ENCODE measurements around the gene SNAP23.

DNA sequence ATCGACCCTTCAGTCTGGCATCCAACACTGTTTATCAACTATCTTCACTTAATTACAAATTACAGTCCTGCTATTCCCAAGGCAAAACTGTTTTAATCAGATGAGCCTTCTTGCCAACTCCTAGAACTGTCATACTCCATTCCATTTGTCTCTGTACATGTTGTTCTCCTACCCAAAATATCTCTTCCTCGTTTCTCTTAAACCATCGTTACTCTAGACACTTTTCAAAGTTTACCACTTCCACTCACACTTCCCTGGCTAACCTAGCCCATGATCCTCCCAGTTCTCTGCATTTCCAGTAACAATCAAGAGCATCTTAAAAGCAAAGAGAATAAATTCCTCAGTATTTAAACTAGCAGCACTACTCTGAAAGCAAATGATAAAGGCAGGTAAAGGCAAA lies 24.4 kb upstream of the SNAP23 start:
- TF ChIP-seq, protein P1, sequence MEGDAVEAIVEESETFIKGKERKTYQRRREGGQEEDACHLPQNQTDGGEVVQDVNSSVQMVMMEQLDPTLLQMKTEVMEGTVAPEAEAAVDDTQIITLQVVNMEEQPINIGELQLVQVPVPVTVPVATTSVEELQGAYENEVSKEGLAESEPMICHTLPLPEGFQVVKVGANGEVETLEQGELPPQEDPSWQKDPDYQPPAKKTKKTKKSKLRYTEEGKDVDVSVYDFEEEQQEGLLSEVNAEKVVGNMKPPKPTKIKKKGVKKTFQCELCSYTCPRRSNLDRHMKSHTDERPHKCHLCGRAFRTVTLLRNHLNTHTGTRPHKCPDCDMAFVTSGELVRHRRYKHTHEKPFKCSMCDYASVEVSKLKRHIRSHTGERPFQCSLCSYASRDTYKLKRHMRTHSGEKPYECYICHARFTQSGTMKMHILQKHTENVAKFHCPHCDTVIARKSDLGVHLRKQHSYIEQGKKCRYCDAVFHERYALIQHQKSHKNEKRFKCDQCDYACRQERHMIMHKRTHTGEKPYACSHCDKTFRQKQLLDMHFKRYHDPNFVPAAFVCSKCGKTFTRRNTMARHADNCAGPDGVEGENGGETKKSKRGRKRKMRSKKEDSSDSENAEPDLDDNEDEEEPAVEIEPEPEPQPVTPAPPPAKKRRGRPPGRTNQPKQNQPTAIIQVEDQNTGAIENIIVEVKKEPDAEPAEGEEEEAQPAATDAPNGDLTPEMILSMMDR (IDR thresholded peaks at IDR 0.05) = no peak
- no peak for TF ChIP-seq EZH2 (IDR thresholded peaks at IDR 0.05; ENCODE audit: borderline replicate concordance, insufficient read depth, low read depth, low read length, poor library complexity, severe bottlenecking)

All from B cell (primary cell).